T47D (cell line): Measurements from ENCODE around the gene MIER2.

Experiments
- DNase-seq, 2 experiments: peaks; one replicate each; pipeline versions ENCODE4 v3.0.0 to v3.0.0-alpha.2; 2011 to 2012; ENCODE audit warnings: low read depth in 1 of 2, low spot score in 1 of 2
- JUND ChIP-seq: IDR thresholded peaks from 2 replicates; pipeline ENCODE4 v1.6.1; 2012; ENCODE audit warnings: low read depth
- in situ Hi-C: cut with HindIII; loops from 2 replicates; pipeline ENCODE4 v1.10.0; 2016; ENCODE audit warnings: low sequenced_read_pairs, low pct_unique_long_range_greater_than_20kb

Gene MIER2

DNA sequence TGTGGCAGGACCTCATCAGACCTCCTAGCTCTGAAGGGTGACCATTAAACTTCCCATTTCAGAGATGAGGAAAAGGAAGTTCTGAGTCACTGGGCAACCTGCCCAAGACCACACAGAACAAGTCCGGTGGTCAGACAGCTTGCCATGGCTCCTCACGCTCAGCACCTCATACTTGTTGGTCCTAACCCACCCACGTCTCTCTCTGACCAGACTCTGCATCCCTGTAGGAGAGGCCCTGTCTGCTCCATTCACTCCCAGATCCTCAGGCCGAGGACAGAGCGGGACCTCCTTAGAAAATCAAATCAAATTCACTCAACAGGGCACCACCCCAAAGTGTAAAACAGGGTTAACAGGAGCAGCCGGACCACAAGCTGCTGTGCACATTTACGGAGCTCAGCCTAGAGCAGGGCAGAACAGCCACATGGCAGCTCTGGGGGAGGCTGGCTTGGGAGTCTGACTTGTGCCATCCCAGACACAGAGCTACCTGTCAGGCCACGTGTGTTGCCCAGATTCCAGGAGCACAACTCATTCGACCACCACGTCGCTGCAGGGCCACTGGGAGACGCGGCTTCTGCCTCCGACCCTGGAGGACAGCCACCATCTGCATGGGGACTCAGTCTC lies 1.7 kb downstream of the MIER2 start:
- TF ChIP-seq JUND = no peak
- DNase-seq = no peak
- in situ Hi-C loops = no loop called here

DNA sequence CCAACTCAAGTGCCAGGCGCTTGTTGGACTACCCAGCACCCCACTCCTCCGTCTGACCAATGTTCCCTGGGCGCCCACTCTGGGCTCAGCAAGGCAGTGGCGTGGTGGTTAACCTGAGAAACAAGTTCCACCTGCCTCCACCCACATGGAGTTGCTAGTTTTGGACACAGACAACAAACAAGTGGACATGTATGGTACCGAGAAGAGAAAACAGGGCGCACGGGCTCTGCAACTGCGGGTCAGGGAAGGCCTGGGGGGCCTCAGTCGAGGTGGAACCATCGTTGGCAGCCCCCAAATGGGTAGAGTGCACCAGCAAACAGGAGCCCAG lies 2.5 kb downstream of the MIER2 start:
- no peak for DNase-seq
- TF ChIP-seq JUND = no peak
- in situ Hi-C loops = no loop called here

DNA sequence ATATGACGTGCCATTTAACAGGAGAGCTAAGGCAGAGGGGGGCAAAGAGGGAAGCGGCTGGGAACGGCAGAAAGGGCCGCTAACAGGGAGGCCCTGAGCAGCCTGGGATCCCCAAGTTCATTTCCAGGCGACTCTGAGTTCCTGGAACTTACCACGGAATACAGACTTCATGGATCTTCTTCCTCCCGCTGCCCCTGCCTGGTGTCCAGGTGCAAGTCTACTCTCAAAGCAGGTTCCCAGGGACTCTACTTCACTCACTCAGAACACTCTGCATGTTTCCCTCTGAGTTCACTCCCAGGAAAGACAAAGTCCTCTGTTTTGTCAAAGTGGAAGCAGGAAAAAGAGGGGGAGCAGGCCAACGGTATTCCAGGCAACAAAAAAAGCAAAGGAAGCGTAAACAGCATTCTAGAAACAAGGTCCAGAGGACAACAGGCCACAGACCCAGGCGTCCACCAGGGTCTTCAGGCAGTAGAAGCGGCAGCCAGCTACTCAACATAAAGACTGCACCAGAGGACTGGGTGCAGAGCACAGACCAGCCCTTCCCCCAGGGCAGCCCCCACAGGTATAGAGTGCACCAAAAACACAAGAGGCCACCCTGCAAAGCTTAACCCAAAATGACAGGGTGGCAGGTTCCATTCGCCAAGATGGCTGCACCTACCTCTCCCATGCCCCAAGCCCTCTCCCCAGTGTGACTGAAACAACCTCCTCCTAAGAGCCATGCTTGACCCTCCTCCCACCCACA lies 3.0 kb downstream of the MIER2 start:
- TF ChIP-seq JUND = no peak
- in situ Hi-C loops = no loop called here
- no peak for DNase-seq

DNA sequence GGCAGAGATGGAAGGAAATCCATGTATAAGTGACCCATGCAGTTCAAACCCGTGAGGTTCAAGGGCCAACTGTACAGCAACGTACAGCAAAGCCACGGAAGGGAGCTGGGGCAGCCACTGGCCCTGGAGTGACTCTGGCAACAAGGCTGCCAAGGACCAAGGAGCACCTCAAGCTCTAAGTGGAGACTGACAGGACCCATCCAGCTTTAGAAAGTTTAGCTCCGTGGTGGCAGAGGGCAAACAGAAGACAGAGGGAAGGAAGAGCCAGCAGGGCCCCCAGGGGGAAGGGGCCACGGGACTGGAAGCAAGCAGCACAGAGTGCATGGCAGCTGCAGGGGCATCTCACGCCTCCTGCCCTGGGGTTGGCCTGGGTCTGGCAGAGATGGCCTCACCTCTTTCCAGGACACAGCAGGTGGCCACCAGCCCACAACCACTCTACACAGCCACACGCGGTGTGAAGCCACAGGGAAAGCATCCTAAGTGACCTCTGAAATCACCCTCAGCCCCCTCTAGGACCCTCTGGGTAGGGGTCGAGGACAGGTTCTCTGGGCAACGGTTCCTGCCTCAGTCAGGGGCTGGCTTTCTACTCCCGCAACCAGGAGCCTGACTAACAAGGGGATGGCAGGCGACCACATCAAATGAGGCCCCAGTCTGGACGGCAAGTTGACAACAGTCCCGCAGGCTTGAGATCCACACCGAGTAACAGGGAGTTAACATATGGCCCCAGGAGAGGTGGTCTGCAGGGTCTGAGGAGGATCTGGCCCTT lies 3.8 kb downstream of the MIER2 start:
- in situ Hi-C loops = no loop called here
- DNase-seq = no peak

DNA sequence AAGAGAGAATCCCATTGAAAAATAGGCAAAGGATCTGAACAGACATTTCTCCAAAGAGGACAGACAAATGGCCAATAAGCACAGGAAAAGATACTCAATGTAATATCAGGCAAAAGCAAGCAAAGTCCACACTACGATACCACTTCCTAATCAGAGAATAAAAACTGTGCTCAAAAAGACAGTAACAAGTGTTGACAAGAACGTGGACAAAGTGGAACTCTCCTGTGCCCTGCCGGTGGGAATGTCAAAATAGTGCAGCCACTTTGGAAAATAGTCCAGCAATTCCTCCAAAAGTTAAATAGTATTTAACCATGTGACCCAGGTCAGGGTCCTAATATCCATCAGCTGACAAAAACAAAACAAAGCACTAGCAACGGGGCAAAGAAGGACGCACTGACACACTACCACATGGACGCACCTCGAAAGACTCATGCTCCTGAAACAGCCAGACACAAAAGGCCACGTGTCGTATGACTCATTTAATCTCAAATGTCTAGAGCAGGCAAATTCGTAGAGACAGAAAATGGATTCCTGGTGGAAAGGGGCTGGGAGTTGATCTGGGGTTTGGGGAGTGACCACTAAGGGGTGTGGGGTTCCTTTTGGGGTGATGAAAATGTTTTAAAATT lies 5.2 kb downstream of the MIER2 start:
- no peak for DNase-seq
- in situ Hi-C loops = no loop called here
- TF ChIP-seq JUND = no peak

More for the DNA sequence above, 3.8 kb downstream of the MIER2 start:
- no peak for TF ChIP-seq JUND

DNA sequence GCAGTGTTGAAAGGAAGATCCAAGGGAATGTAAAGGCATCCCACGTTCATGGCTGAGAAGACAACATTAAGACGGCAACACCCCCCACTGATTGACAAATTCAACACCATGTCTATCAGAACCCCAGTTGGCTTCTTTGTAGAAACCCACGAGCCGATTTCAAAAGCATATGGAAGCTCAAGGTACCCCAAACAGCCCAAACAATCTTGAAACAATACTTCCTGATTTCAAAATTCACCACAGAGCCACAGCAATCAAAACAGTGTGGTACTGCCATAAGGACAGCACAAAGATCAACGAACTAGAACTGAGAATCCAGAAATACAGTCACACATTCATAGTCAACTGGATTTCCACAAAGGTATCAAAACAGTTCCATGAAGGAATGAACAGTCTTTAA lies 6.2 kb downstream of the MIER2 start:
- no peak for DNase-seq
- no peak for TF ChIP-seq JUND
- in situ Hi-C loops = no loop called here

DNA sequence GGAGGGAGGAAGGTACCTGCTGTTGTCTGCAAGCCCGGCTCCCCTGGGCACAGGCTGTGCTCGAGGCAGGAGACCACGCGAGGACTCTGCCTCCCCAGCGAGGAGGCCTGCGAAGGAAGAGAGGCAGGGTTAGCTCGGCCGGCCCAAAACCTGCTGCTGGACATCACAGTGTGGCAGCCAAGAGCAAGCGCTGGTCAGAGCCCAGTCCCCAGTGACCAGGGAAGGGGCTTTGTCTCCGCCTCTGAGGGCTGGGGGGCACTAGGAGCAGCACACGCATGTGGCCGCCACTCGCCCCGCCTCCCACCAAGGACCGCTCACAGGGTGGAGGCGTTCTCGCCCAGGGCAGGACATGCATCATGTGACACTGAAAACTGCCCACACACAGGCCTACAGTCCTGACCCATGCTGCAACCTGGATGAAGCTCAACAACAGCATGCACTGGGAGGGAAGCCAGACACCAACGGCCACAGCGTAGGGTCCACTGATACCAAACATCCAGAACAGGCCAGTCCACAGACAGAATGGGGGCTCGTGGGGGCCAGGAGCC lies 8.5 kb downstream of the MIER2 start:
- no peak for DNase-seq
- in situ Hi-C loops = no loop called here
- TF ChIP-seq JUND = no peak

DNA sequence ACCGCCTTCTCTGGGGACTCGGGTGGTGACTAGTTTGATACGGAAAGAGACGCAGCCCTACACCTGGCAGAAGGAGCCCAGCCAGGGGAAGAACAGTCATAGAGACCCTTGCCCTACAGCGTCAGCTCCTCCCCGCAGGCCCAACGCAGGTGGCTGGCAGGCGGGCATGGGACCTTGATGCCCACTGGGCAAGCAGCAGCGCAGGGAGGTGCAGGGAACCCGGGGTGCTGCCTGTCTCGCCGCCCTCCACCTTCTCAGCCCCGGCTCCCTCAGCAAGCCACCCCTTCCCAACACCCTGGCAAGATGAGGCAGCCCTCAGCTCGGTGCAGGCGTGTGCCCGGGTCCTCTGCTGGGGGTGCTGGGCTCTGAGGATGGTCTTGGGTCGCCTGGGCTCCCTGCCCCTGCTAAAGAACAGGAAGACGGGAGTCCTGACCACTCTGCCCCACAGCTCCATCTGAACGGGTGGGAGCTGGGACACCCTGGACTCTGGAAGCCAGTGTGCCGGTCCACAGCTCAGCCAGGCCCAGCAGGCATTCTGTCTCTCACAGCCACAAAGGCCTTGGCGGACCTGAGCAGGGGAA lies 9.0 kb downstream of the MIER2 start:
- no peak for TF ChIP-seq JUND
- no peak for DNase-seq
- in situ Hi-C loops = no loop called here

DNA sequence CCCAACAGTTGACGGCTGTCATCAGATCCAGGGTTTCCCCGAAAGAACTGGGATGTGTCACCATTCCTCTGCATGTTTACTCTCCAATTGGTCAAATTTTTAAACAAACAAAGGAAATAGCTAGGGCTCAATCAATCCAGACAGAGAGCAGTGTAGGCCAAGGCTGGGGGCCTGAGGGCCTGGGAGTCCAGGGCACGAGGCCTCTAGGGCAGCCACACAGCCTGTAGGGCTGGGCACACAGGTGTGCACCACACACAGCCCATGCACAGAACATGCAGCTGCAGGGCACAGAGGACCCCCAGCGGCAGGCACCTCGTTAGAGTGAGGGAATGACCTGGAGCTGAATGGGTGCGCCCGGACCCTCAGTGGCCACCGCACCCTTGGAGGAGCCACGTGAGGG lies 9.5 kb downstream of the MIER2 start:
- in situ Hi-C loops = no loop called here
- no peak for TF ChIP-seq JUND
- DNase-seq = no peak

DNA sequence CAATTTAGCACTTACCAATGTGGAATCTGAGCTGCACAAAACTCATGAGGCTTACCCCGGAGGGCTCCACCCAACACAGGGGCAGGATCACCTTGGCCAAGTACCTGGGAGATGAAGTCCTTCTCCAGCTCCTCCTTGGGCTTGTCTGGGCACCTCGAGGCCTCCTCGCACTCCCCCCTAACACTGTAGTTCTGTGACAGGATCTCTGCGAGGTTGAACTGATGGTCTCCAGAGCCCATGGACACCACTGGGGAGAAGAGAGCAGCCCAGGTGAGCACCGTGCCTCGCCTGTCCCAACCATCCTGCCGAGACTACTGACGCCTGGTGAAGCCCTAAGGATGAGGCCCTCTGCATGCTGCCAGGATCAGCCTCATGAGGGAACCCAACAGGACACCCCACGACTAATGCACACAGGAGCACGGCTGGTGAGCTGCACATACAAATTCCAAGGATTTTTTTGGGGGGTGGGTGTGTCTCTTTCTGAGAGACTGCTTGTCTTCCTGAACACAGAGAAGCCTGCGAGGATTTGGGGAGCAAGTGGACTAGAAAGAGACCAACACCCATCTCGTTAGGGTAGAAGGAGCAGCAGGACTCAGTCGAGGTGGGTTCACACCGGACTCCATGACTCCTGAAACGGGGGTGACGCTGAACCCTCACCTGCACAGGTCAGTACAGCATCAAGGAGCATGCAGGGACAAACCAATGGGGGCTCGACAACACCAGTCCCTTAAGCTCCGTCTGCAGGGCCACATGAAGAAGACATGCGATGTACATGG lies 10.1 kb downstream of the MIER2 start:
- TF ChIP-seq JUND = no peak
- in situ Hi-C loops = no loop called here
- no peak for DNase-seq

DNA sequence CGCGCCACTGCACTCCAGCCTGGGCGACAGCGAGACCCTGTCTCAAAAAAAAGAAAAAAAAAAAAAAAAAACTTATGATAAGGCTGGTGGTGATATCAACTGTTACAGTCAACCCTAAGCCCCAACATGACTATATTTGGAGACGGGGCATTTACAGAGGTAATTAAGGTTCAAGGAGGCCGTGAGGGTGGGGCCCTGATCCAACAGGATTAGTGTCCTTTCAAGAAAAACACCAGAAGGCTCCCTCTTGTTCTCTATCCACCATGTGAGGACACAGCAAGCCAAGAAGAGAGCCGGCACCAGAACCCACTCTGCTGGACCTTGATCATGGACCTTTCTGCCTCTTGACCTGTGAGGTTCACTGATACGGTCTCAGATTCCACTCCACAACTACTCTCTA lies 14.1 kb downstream of the MIER2 start:
- TF ChIP-seq JUND = no peak
- DNase-seq = no peak
- in situ Hi-C loops = no loop called here

DNA sequence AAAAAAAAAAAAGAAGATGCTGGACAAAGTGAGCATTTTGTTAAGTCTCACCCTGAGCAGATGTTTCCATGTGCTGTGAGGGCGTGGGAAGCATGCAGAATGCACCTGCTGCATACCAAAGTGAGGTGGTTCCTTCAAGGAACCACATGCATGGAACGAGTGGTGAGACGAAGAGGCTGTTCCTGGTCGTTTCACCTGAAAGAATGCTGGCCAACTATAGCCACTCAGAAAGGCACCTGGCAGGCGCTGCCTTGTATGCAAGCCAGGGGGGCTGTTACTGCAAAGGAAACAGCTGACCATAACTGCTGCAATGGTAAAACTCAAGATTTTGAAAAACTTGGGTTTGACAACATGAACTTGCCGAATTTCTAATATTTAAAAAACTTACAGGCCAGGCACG lies 14.7 kb downstream of the MIER2 start:
- no peak for TF ChIP-seq JUND
- in situ Hi-C loops = no loop called here
- DNase-seq = no peak
